Ishikawa (cell line): ENCODE data around the gene FAM20C.

Experiments used
- CEBPB ChIP-seq: IDR thresholded peaks from 2 replicates; pipeline ENCODE4 v1.6.1; 2012
- CREB1 ChIP-seq: IDR thresholded peaks from 2 replicates; pipeline ENCODE4 v1.6.1; 2012; ENCODE audit warnings: low read depth
- EGR1 ChIP-seq: IDR thresholded peaks from 2 replicates; pipeline ENCODE4 v1.6.1; 2012
- EP300 ChIP-seq: IDR thresholded peaks from 2 replicates; pipeline ENCODE4 v1.6.1; 2012; ENCODE audit warnings: borderline replicate concordance
- FOXM1 ChIP-seq: IDR thresholded peaks from 2 replicates; pipeline ENCODE4 v1.6.1; 2012; ENCODE audit warnings: low read depth, borderline replicate concordance
- NFIC ChIP-seq: IDR thresholded peaks from 2 replicates; pipeline ENCODE4 v1.6.1; 2012
- RAD21 ChIP-seq: IDR thresholded peaks from 2 replicates; pipeline ENCODE4 v1.6.1; 2012; ENCODE audit warnings: low read depth
- TAF1 ChIP-seq: IDR thresholded peaks from 2 replicates; pipeline ENCODE4 v1.6.1; 2012; ENCODE audit warnings: low read depth, mild to moderate bottlenecking
- TCF12 ChIP-seq: IDR thresholded peaks from 2 replicates; pipeline ENCODE4 v1.6.1; 2012; ENCODE audit warnings: low read depth
- TEAD4 ChIP-seq: IDR thresholded peaks from 2 replicates; pipeline ENCODE4 v1.6.1; 2012
- YY1 ChIP-seq: IDR thresholded peaks from 2 replicates; pipeline ENCODE4 v1.6.1; 2012; ENCODE audit warnings: low read depth
- ZBTB7A ChIP-seq: IDR thresholded peaks from 2 replicates; pipeline ENCODE4 v1.6.1; 2012; ENCODE audit warnings: low read depth
- TF ChIP-seq, protein P1 (sequence below): IDR thresholded peaks from 2 replicates; pipeline ENCODE4 v1.6.1; 2012
- TF ChIP-seq, protein P2 (sequence below): IDR thresholded peaks from 2 replicates; pipeline ENCODE4 v1.6.1; 2012
- TF ChIP-seq, protein P3 (sequence below): IDR thresholded peaks from 2 replicates; pipeline ENCODE4 v1.6.1; 2012; ENCODE audit warnings: low read depth, mild to moderate bottlenecking

FAM20C gene

DNA sequence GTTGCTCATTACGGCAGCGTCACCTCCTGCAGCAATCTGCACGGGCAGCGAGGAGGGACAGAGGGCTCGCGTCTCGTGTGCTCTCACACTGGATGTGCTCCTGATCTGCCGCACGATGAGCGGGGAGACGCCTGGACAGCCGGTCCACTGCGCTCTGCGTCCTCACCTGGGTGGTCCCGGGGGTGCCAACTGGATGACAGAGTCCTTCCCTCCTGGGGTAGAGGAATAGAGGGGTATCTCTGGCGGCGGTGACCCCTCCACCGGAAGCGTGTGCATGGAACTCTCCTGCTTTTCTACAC, 3.4 kb downstream of the FAM20C start:
- TF ChIP-seq NFIC: no peak
- TF ChIP-seq FOXM1: no peak
- TF ChIP-seq YY1: no peak
- TF ChIP-seq, protein P1, sequence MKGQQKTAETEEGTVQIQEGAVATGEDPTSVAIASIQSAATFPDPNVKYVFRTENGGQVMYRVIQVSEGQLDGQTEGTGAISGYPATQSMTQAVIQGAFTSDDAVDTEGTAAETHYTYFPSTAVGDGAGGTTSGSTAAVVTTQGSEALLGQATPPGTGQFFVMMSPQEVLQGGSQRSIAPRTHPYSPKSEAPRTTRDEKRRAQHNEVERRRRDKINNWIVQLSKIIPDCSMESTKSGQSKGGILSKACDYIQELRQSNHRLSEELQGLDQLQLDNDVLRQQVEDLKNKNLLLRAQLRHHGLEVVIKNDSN: no peak
- TF ChIP-seq CREB1: no peak
- TF ChIP-seq TAF1: no peak

DNA sequence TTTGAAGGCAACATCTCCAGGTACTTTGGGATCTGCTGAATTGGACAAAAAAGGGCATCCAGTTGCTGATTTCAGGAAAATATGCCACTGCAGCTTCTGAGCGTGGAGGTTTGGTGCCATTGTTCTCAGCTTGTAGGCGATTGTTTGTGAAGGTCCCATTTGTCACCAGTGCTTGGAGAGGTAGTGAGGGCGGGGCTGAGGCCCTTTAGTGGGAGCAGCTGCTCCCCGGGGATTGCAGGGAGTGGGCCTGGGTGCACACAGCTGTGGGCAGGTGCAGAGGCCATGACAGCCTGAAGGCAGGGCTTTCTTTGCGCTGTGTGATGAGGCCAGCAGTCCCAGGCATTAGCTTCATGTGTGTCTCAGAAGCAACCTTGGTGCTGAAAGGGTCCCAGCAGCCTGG, 3.9 kb downstream of the FAM20C start:
- TF ChIP-seq, protein P1: no peak
- TF ChIP-seq TCF12 (no peak), EGR1 (no peak), TAF1 (no peak), EP300 (no peak), YY1 (no peak), ZBTB7A (no peak), CREB1 (no peak), TEAD4 (no peak), NFIC (no peak), FOXM1 (no peak), CEBPB (no peak), RAD21 (no peak)
- TF ChIP-seq, protein P2, sequence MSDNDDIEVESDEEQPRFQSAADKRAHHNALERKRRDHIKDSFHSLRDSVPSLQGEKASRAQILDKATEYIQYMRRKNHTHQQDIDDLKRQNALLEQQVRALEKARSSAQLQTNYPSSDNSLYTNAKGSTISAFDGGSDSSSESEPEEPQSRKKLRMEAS: no peak
- TF ChIP-seq, protein P3, sequence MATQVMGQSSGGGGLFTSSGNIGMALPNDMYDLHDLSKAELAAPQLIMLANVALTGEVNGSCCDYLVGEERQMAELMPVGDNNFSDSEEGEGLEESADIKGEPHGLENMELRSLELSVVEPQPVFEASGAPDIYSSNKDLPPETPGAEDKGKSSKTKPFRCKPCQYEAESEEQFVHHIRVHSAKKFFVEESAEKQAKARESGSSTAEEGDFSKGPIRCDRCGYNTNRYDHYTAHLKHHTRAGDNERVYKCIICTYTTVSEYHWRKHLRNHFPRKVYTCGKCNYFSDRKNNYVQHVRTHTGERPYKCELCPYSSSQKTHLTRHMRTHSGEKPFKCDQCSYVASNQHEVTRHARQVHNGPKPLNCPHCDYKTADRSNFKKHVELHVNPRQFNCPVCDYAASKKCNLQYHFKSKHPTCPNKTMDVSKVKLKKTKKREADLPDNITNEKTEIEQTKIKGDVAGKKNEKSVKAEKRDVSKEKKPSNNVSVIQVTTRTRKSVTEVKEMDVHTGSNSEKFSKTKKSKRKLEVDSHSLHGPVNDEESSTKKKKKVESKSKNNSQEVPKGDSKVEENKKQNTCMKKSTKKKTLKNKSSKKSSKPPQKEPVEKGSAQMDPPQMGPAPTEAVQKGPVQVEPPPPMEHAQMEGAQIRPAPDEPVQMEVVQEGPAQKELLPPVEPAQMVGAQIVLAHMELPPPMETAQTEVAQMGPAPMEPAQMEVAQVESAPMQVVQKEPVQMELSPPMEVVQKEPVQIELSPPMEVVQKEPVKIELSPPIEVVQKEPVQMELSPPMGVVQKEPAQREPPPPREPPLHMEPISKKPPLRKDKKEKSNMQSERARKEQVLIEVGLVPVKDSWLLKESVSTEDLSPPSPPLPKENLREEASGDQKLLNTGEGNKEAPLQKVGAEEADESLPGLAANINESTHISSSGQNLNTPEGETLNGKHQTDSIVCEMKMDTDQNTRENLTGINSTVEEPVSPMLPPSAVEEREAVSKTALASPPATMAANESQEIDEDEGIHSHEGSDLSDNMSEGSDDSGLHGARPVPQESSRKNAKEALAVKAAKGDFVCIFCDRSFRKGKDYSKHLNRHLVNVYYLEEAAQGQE: no peak

DNA sequence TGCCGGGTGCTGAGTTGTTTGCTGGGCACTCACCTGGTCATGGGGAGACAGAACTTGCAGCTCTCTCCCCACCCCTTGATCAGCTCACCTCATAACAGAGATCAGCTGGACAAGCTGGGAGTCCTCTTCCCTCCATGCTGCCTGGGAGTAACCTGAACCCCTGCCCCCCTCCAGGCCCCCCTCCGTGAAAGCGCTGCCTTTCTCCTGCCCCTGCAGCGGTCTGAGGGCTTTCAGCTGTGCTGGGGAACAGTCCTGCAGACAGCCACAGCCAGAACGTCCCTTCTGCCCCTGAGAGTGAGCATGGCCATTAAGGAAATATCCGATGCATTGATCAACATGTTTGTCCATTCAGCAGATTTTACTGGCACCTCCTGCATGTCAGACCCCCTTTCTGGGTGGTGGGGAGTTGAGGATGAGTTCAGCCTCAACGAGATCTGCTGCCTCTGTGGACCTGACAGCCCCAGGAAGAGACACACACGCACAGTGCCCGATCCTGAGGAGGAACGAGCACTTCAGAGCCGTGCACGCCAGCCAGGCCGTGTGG, 4.5 kb downstream of the FAM20C start:
- TF ChIP-seq FOXM1 (no peak), RAD21 (no peak), YY1 (no peak), EGR1 (no peak), TEAD4 (no peak), ZBTB7A (no peak), CREB1 (no peak)
- TF ChIP-seq, protein P2: no peak

DNA sequence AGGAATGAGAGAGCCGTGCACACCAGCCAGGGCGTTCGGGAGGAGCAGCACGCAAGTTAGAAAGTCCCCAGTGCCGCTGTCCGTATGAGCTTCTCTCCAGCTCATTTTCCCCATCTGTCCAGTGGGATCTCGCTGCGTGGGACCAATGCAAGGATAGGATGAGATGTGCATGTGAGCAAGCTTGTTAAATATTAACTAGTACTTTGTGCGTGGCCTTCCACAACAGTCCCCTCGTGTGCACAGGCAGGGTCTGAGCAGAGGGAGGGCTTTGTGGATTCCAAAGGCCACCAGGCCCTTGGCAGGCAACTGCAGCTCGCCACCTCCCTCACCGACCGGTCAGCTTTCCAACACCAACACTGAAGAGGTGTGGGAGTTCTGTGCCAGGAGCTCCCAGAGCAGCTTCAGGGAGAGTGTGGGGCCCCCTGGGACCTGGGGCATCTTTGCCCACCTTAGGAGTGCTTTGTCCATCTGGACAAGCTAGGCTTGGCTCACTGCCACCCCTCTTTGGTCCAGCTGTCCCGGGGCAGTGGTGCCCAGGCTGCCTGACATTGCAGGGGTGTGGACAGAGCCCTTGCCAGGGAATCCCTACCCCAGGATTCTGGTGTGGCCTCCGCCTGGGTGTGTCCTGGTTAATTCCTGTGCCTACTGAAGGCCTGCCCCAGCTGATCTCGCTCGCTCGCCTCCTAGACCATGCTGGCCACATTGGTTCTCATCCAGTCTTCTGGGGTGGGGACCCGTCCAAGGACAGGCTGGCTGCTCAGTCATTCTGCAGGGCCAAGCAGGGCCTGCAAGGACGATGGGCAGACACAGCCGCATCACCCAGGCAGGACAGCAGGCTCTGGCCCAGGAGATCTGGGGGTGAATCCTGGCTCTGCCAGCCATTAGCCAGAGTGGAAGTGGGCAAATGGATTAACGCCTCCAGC, 5.3 kb downstream of the FAM20C start:
- TF ChIP-seq TEAD4 (no peak), TAF1 (no peak), RAD21 (no peak), CEBPB (no peak), ZBTB7A (no peak), CREB1 (no peak)
- TF ChIP-seq, protein P1: no peak
- TF ChIP-seq, protein P3: no peak

DNA sequence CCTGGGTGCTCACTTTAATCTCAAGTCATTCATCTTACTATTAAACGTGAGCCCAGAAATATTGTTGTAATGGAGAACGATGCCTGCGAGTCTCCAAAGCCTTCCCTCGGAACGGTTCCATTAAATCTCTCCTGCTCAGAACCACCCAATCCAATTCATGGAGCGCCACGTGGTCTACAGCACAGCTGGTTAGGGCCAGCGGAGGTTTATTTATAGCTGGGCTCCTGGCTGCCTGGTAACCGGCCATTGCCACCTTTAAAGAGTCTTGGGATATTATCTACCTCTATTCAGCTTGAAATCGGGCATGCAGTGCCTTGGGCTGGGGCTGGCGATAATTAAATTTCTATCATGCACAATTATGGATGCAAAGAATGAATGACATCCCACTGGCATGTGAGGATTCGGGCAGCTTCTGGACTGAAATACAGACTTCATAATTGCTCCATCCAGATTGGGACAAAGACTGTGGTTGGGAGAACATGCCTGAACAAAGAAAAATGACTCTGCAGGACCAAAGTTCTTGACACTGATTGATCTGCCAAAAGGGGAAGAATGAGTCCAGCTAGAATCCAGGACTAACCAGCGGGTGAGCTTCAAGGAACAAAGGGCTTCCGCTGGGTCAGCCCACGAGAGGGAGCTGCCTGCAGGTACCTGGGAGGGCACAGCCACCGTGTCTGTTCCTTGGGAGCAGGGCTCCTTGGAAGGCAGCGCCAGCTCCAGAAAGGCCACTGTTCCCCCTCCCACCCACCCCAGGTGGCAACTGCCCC, 7.3 kb downstream of the FAM20C start:
- no peak for TF ChIP-seq FOXM1
